ENCODE data around the gene TXNRD2. TPM values are rescaled to one million over a fixed set of nuclear protein-coding genes. Genes with fewer than 3 reads are reported as not detected.

TXNRD2 gene
- total RNA-seq, 1 experiment from 2014 or later, result 29.5 TPM

- in situ Hi-C loops (cut with HindIII; ENCODE audit: low pct_unique_long_range_greater_than_20kb, low sequenced_read_pairs), result no loop called here
- ChIA-PET CTCF (no interaction called here), POLR2A (no interaction called here)
- intact Hi-C loops (cut with micrococcal nuclease; ENCODE audit: unreplicated experiment), result no loop called here
- Histone ChIP-seq H3K4me1 (ENCODE audit: control insufficient read depth, insufficient read depth, low read length) (peaks cover 30% of the 10 kb centered on the region), H3K9me3 (ENCODE audit: control insufficient read depth, insufficient read depth, low read depth, low read length) (no peaks in the 10 kb centered on the region), H3K27me3 (ENCODE audit: control insufficient read depth, insufficient read depth, low read length) (no peaks in the 10 kb centered on the region), H3K27ac (ENCODE audit: low read length) (no peak overlapping the region; the same call in 1 of the 2 replicates), H3K4me3 (ENCODE audit: low read depth in 2 of 2, low read length in 2 of 2) (no peak overlapping the region), H3K36me3 (ENCODE audit: control insufficient read depth, insufficient read depth, low read length) (no peaks in the 10 kb centered on the region)
- BruUV-seq (replicated peaks), result no TSS peak
- ATAC-seq (no peak), DNase-seq (ENCODE audit: low read depth, low spot score) (no peak)
- no peak for TF ChIP-seq SIN3A (IDR thresholded peaks at IDR 0.05; ENCODE audit: borderline replicate concordance, insufficient read depth, low read depth, low read length)
- no peak for TF ChIP-seq REST (IDR thresholded peaks at IDR 0.05; ENCODE audit: insufficient read depth in 1 of 2, low read depth in 2 of 2, low read length in 1 of 2)
- no peak for TF ChIP-seq TCF7L2 (IDR thresholded peaks at IDR 0.05; ENCODE audit: low read depth, low read length)
- no peak for TF ChIP-seq POLR2AphosphoS5 (IDR thresholded peaks at IDR 0.05; ENCODE audit: low read depth, low read length)
- TF ChIP-seq, protein P1, sequence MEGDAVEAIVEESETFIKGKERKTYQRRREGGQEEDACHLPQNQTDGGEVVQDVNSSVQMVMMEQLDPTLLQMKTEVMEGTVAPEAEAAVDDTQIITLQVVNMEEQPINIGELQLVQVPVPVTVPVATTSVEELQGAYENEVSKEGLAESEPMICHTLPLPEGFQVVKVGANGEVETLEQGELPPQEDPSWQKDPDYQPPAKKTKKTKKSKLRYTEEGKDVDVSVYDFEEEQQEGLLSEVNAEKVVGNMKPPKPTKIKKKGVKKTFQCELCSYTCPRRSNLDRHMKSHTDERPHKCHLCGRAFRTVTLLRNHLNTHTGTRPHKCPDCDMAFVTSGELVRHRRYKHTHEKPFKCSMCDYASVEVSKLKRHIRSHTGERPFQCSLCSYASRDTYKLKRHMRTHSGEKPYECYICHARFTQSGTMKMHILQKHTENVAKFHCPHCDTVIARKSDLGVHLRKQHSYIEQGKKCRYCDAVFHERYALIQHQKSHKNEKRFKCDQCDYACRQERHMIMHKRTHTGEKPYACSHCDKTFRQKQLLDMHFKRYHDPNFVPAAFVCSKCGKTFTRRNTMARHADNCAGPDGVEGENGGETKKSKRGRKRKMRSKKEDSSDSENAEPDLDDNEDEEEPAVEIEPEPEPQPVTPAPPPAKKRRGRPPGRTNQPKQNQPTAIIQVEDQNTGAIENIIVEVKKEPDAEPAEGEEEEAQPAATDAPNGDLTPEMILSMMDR (IDR thresholded peaks at IDR 0.05), result no peak
These were observed 54.9 kb downstream of the TXNRD2 start for GRCh38 chr22:19886605-19887255.

GRCh38 chr22:19885841-19886592 is 55.6 kb downstream of the TXNRD2 start:
- H3K36me3 ChIP-seq (ENCODE audit: control insufficient read depth, insufficient read depth, low read length), result no peaks in the 10 kb centered on the region
- H3K9me3 ChIP-seq (ENCODE audit: control insufficient read depth, insufficient read depth, low read depth, low read length), result no peaks in the 10 kb centered on the region
- in situ Hi-C loops (cut with HindIII; ENCODE audit: low pct_unique_long_range_greater_than_20kb, low sequenced_read_pairs) (no loop called here), intact Hi-C loops (cut with micrococcal nuclease; ENCODE audit: unreplicated experiment) (no loop called here)
- H3K4me3 ChIP-seq (ENCODE audit: low read depth in 2 of 2, low read length in 2 of 2), result no peak overlapping the region
- TF ChIP-seq SIN3A (IDR thresholded peaks at IDR 0.05; ENCODE audit: borderline replicate concordance, insufficient read depth, low read depth, low read length) (no peak), TCF7L2 (IDR thresholded peaks at IDR 0.05; ENCODE audit: low read depth, low read length) (no peak), POLR2AphosphoS5 (IDR thresholded peaks at IDR 0.05; ENCODE audit: low read depth, low read length) (no peak), REST (IDR thresholded peaks at IDR 0.05; ENCODE audit: insufficient read depth in 1 of 2, low read depth in 2 of 2, low read length in 1 of 2) (no peak)
- TF ChIP-seq, protein P1 (IDR thresholded peaks at IDR 0.05), result no peak
- H3K27ac ChIP-seq (ENCODE audit: low read length), result peak overlapping the region; percentile 51; the same call in 1 of the 2 replicates
- no TSS peak for BruUV-seq (replicated peaks)
- no peaks in the 10 kb centered on the region for H3K27me3 ChIP-seq (ENCODE audit: control insufficient read depth, insufficient read depth, low read length)
- ChIA-PET POLR2A (no interaction called here), CTCF (interaction anchor here (0.8 kb wide), 1 partner anchor 17 kb away, joined by 3 read pairs; no protein-coding TSS in a partner anchor)
- ATAC-seq (no peak), DNase-seq (ENCODE audit: low read depth, low spot score) (no peak)
- peaks cover 28% of the 10 kb centered on the region for H3K4me1 ChIP-seq (ENCODE audit: control insufficient read depth, insufficient read depth, low read length)

All from Panc1 (cell line).